Neutrophil (primary cell): ENCODE results near the gene FAM168B.

Source experiments
- H3K27ac ChIP-seq: fragments of 200-600 bp; sonication (generic); 2 replicates; pipeline ENCODE4 v1.5.1; 2016; ENCODE audit warnings: mild to moderate bottlenecking, moderate library complexity
- H3K27me3 ChIP-seq: fragments of 200-600 bp; sonication (generic); 2 replicates; pipeline ENCODE4 v1.6.0; 2016; ENCODE audit warnings: mild to moderate bottlenecking
- H3K36me3 ChIP-seq: fragments of 200-600 bp; sonication (generic); 2 replicates; pipeline ENCODE4 v1.5.1; 2017
- H3K4me1 ChIP-seq, 2 experiments: fragments of 200-600 bp in 1 of 2; sonication (generic) in 1 of 2; 1 replicate in 1 of 2; 2 replicates in 1 of 2; pipeline versions ENCODE4 v1.5.1 to v1.6.1; 2013 to 2016; ENCODE audit warnings: low read depth in 1 of 2, low read length in 1 of 2, mild to moderate bottlenecking in 1 of 2, moderate library complexity in 1 of 2; ENCODE audit not compliant: control insufficient read depth in 1 of 2, insufficient read depth in 1 of 2
- H3K4me3 ChIP-seq, 2 experiments: fragments of 200-600 bp in 1 of 2; sonication (generic) in 1 of 2; 1 replicate in 1 of 2; 2 replicates in 1 of 2; pipeline ENCODE4 v1.5.1; 2013 to 2016; ENCODE audit warnings: low read depth in 1 of 2, low read length in 1 of 2, mild to moderate bottlenecking in 1 of 2, moderate library complexity in 1 of 2
- H3K9me3 ChIP-seq: fragments of 200-600 bp; sonication (generic); 2 replicates; pipeline ENCODE4 v1.5.1; 2016
- CTCF ChIP-seq: fragments of 200-600 bp; sonication (generic); IDR thresholded peaks from 2 replicates; pipeline ENCODE4 v1.5.1; 2016; ENCODE audit warnings: antibody characterized with exemption

Gene FAM168B

GRCh38 chr2:131127981-131128380, 34.7 kb upstream of the FAM168B start:
- H3K36me3 ChIP-seq: peaks cover 86% of the 10 kb centered on the region

DNA sequence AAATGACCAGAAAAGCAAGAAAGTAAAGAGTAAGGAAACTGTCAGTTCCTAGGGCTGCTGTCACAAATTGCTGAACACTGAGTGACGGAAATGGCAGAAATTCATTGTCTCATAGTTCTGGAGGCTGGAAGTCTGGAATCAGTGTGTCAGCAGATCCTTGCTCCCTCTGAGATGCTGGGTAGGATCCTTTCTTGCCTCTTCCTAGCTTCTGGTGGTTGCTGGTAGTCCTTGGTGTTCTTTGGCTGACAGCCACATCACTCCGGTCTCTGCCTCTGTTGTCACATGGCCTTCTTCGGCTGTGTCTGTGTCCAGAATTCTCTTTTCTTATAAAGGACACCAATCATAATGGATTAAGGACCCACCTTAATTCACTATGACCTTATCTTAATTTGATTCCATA, 33.8 kb upstream of the FAM168B start:
- no peaks in the 10 kb centered on the region for H3K4me1 ChIP-seq
- H3K4me3 ChIP-seq: no peak overlapping the region
- no peaks in the 10 kb centered on the region for H3K27me3 ChIP-seq
- peaks cover 86% of the 10 kb centered on the region for H3K36me3 ChIP-seq
- TF ChIP-seq CTCF: no peak
- no peaks in the 10 kb centered on the region for H3K9me3 ChIP-seq
- no peak overlapping the region for H3K27ac ChIP-seq

More at GRCh38 chr2:131127981-131128380, 34.7 kb upstream of the FAM168B start:
- H3K4me3 ChIP-seq: no peak overlapping the region
- no peak overlapping the region for H3K27ac ChIP-seq
- no peaks in the 10 kb centered on the region for H3K9me3 ChIP-seq
- H3K27me3 ChIP-seq: no peaks in the 10 kb centered on the region
- no peak for TF ChIP-seq CTCF
- H3K4me1 ChIP-seq: no peaks in the 10 kb centered on the region

GRCh38 chr2:131126436-131126835, 33.2 kb upstream of the FAM168B start:
- Histone ChIP-seq H3K4me1 (no peaks in the 10 kb centered on the region), H3K4me3 (no peak overlapping the region), H3K36me3 (peaks cover 85% of the 10 kb centered on the region), H3K27me3 (no peaks in the 10 kb centered on the region), H3K27ac (no peak overlapping the region), H3K9me3 (no peaks in the 10 kb centered on the region)
- TF ChIP-seq CTCF: no peak

DNA sequence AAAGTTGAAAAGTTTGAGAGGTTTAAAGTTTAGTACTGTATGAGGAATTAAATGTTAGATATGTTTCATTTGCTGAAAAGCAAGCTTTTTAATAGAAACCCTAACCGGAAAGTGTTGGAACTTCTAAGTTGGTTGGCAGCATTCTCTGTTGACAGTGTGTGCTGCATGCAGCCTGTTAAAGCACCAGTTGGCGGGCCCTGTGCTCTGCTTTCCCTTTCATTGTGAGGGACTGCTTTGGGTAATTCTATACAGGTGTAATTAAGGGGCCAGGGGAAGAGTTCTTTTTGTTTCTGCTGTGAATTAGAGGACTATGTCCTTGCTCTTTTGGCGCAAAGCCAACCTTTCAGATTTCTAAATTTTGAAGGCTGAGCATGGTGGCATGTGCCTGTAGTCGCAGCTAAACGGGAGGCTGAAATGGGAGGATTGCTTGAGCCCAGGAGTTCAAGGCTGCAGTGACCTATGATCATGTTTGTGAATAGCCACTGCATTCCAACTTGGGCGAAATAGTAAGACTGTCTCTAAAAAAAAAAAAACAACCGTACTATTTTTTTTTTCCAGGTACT, 32.0 kb upstream of the FAM168B start:
- H3K27ac ChIP-seq: no peak overlapping the region
- no peak overlapping the region for H3K4me3 ChIP-seq
- no peak for TF ChIP-seq CTCF
- no peaks in the 10 kb centered on the region for H3K27me3 ChIP-seq
- H3K9me3 ChIP-seq: no peaks in the 10 kb centered on the region
- H3K36me3 ChIP-seq: peaks cover 83% of the 10 kb centered on the region
- H3K4me1 ChIP-seq: no peaks in the 10 kb centered on the region

DNA sequence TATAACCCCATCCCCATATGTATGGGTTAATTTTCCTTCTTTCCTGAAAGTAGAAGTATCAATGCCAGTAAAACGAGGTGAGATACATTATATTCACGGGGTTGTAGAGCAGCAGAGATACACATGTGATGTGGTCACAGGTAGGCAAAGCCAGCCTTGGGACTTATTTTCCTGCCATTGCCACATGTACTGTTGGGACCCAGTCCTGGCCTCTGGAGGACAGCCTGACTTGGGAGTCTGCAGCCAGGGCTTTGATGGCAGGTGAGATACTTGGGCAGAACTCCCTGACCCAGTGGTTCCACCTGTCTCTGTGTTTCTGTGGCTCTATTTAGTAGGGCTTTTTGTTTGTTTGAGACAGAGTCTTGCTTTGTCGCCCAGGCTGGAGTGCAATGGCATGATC, 29.9 kb upstream of the FAM168B start:
- TF ChIP-seq CTCF: no peak
- Histone ChIP-seq H3K27me3 (no peaks in the 10 kb centered on the region), H3K4me1 (no peaks in the 10 kb centered on the region), H3K36me3 (peaks cover 62% of the 10 kb centered on the region), H3K9me3 (no peaks in the 10 kb centered on the region), H3K4me3 (no peak overlapping the region), H3K27ac (no peak overlapping the region)

DNA sequence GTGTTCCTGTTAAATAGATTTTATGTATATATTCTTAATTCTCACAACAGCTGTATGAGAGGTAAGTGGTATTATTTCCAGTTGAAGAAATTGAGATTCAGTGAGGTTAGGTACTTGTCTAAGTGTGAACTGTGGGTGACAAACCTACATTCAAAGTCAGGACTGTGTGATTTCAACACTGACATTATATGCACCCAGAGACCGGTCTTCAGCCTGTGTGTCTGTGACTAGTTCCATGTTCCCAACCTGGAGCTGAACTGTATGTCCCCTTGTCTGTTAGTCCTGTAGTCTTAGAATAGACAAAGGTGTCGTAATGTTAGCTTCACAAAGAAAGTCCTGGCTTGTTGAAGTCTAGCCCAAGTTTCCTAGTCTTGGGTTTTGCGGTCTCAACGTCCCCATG, 29.2 kb upstream of the FAM168B start:
- TF ChIP-seq CTCF: no peak
- Histone ChIP-seq H3K4me1 (no peaks in the 10 kb centered on the region), H3K4me3 (no peak overlapping the region), H3K9me3 (no peaks in the 10 kb centered on the region), H3K27me3 (no peaks in the 10 kb centered on the region), H3K36me3 (peaks cover 55% of the 10 kb centered on the region), H3K27ac (no peak overlapping the region)
